Adrenal gland (tissue), 12 donors: ENCODE data around the gene MYO5A. TPM values are rescaled to one million over a fixed set of nuclear protein-coding genes. Genes with fewer than 3 reads are reported as not detected.

ENCODE experiments used
- DNase-seq, 7 donors: peaks; one replicate each; pipeline ENCODE4 v3.0.0-alpha.2; 2019 to 2020
- H3K27ac ChIP-seq, 5 donors: fragments of 200-600 bp; sonication (generic) in 4 of 5; 1 replicate in 3 of 5; 2 replicates in 2 of 5; pipeline versions ENCODE4 v1.5.1 to v1.8.0; 2016 to 2020; ENCODE audit warnings: mild to moderate bottlenecking in 1 of 5
- H3K27me3 ChIP-seq: fragments of 200-600 bp; 2 replicates; pipeline ENCODE4 v1.8.0; 2021
- H3K36me3 ChIP-seq, 2 donors: fragments of 200-600 bp; replicated peaks in 1 of 2; 1 replicate in 1 of 2; 2 replicates in 1 of 2; pipeline versions ENCODE4 v1.5.1 to v1.8.0; 2018 to 2022
- H3K4me1 ChIP-seq, 2 donors: fragments of 200-600 bp; replicated peaks in 1 of 2; 1 replicate in 1 of 2; 2 replicates in 1 of 2; pipeline versions ENCODE4 v1.5.1 to v1.8.0; 2018 to 2021
- H3K4me3 ChIP-seq, 4 donors: fragments of 200-600 bp; sonication (generic) in 3 of 4; one replicate each; pipeline ENCODE4 v1.5.1; 2016 to 2018
- H3K9me3 ChIP-seq, 3 donors: fragments of 200-600 bp; sonication (generic) in 1 of 3; replicated peaks in 1 of 3; 1 replicate in 2 of 3; 2 replicates in 1 of 3; pipeline versions ENCODE4 v1.5.1 to v1.8.0; 2016 to 2021
- CTCF ChIP-seq, 6 experiments: fragments of 450-650 bp in 4 of 6; fragments of 200-600 bp in 2 of 6; sonication (generic) in 1 of 6; IDR thresholded peaks; 1 replicate in 5 of 6; 2 replicates in 1 of 6; pipeline versions ENCODE4 v1.5.1 to v1.8.0; 2016 to 2021; ENCODE audit warnings: antibody characterized with exemption in 6 of 6, mild to moderate bottlenecking in 2 of 6, moderate library complexity in 1 of 6
- POLR2A ChIP-seq, 2 donors: fragments of 450-650 bp; IDR thresholded peaks; one replicate each; pipeline ENCODE4 v1.6.1; 2017; ENCODE audit warnings: antibody characterized with exemption in 2 of 2, mild to moderate bottlenecking in 2 of 2, moderate library complexity in 1 of 2
- WGBS, 4 donors: extraction: QIAGEN DNeasy Blood & Tissue Kit in 2 of 4; methylation state at CpG; one replicate each; pipeline versions ENCODE4 v1.1.5 to v1.1.7; 2013 to 2017; 5-methylcytosine and 5-hydroxymethylcytosine counted together
- intact Hi-C, 2 donors: fragments of 100-400 bp; cut with DNase I; formaldehyde crosslinking; loops; one replicate each; pipeline versions ENCODE4 v1.14.1 to v1.15.0; 2022 to 2023
- polyA plus RNA-seq, 3 donors: library from polyadenylated mRNA; stranded (reverse); fragments of 200-250 nt in 2 of 3; fragments of 350-450 nt in 1 of 3; fragmentation: Illumina TruSeq in 1 of 3; extraction: RNeasy Lipid Tissue Mini Kit (QIAGEN cat#74804) in 1 of 3; gene quantifications; one replicate each; pipeline ENCODE4 v1.2.3, GENCODE V29; 2013 to 2014
- total RNA-seq, 9 donors: library from RNA; depleted of rRNA in 4 of 9; stranded (reverse); fragments of >200 nt in 4 of 9; fragments of 120-200 nt in 1 of 9; fragmentation: NEBNext Ultra II Directional in 1 of 9; extraction: Animal tissue kit (Norgen Biotek cat#: 25700) in 1 of 9; gene quantifications; one replicate each; pipeline versions ENCODE4 v1.1.0 to v1.2.4, GENCODE V29; 2013 to 2023
- donor health status: healthy with polysubstance abuse.
- donor health status: Bipolar disorder and iron deficiency.
- donor health status: DM: yes; HTN: yes; CAD: no.
- donor health status: DM: no; HTN: no; CAD: no.
- donor health status: DM: no; HTN: no; CAD: no.
- donor health status: DM: yes; HTN: yes; CAD: no.

The MYO5A gene
- total and polyA plus RNA-seq, 12 donors: 6.3 to 57.5 (median 39.6) TPM

GRCh38 chr15:52349052-52349700, 179.5 kb downstream of the MYO5A start:
- no peak overlapping the region for H3K27ac ChIP-seq
- WGBS, 4 donors: 78 to 83% (median 80%) methylated on average over 6 of the region's 6 CpGs
- intact Hi-C loops: no loop called here
- DNase-seq: no peak
- TF ChIP-seq CTCF (IDR thresholded peaks at IDR 0.05): no peak
- no peak for TF ChIP-seq POLR2A (IDR thresholded peaks at IDR 0.05)
- H3K4me3 ChIP-seq: no peak overlapping the region
- no peaks in the 10 kb centered on the region for H3K9me3 ChIP-seq
- peaks cover 0 to 26% of the 10 kb centered on the region in 2 donors for H3K36me3 ChIP-seq
- no peaks in the 10 kb centered on the region for H3K27me3 ChIP-seq
- H3K4me1 ChIP-seq: no peaks in the 10 kb centered on the region

GRCh38 chr15:52348056-52348745, 180.5 kb downstream of the MYO5A start:
- no peak overlapping the region for H3K27ac ChIP-seq

GRCh38 chr15:52344592-52344991, 184.1 kb downstream of the MYO5A start:
- no peaks in the 10 kb centered on the region for H3K9me3 ChIP-seq
- peaks cover 0 to 9% of the 10 kb centered on the region in 2 donors for H3K36me3 ChIP-seq
- DNase-seq: no peak
- WGBS, 4 donors: 92 to 97% (median 94%) methylated on average over 1 of the region's 1 CpG
- TF ChIP-seq CTCF (IDR thresholded peaks at IDR 0.05): no peak
- no peak for TF ChIP-seq POLR2A (IDR thresholded peaks at IDR 0.05)
- no peak overlapping the region for H3K27ac ChIP-seq
- H3K4me3 ChIP-seq: no peak overlapping the region
- H3K27me3 ChIP-seq: no peaks in the 10 kb centered on the region
- H3K4me1 ChIP-seq: no peaks in the 10 kb centered on the region
- intact Hi-C loops: no loop called here

More at GRCh38 chr15:52348056-52348745, 180.5 kb downstream of the MYO5A start:
- Histone ChIP-seq H3K36me3 (peaks cover 0 to 20% of the 10 kb centered on the region in 2 donors), H3K27me3 (no peaks in the 10 kb centered on the region), H3K4me1 (no peaks in the 10 kb centered on the region), H3K4me3 (no peak overlapping the region), H3K9me3 (no peaks in the 10 kb centered on the region)
- TF ChIP-seq POLR2A (IDR thresholded peaks at IDR 0.05): no peak
- TF ChIP-seq CTCF (IDR thresholded peaks at IDR 0.05): no peak
- no peak for DNase-seq
- intact Hi-C loops: no loop called here
- WGBS, 4 donors: 90 to 96% (median 95%) methylated on average over 5 of the region's 5 CpGs

GRCh38 chr15:52343831-52344230, 184.8 kb downstream of the MYO5A start:
- 89 to 94% (median 91%) methylated on average over 3 of the region's 3 CpGs for WGBS, 4 donors
- Histone ChIP-seq H3K36me3 (peaks cover 0 to 4% of the 10 kb centered on the region in 2 donors), H3K4me1 (no peaks in the 10 kb centered on the region), H3K9me3 (no peaks in the 10 kb centered on the region), H3K4me3 (no peak overlapping the region), H3K27ac (no peak overlapping the region), H3K27me3 (no peaks in the 10 kb centered on the region)
- DNase-seq: no peak
- intact Hi-C loops: no loop called here
- TF ChIP-seq CTCF (IDR thresholded peaks at IDR 0.05): no peak
